DND-41 (cell line): ENCODE data around the gene ZNF286A.
"Not testable (repeated sequence)": the region's sequence is repeated elsewhere in the genome, so short reads cannot be mapped to it uniquely, and the experiment has no call there.

ENCODE experiments used
- EZH2 ChIP-seq: IDR thresholded peaks from 3 replicates; pipeline ENCODE4 v1.6.1; 2012; ENCODE audit warnings: borderline replicate concordance, low read depth, mild to moderate bottlenecking, moderate library complexity, low read length, inconsistent platforms; ENCODE audit not compliant: severe bottlenecking
- TF ChIP-seq, protein P1 (sequence below): IDR thresholded peaks from 2 replicates; pipeline ENCODE4 v1.5.1; 2012; ENCODE audit warnings: borderline replicate concordance, low read length, moderate library complexity, mild to moderate bottlenecking; ENCODE audit not compliant: poor library complexity, severe bottlenecking; ENCODE audit errors: extremely low read depth

DNA sequence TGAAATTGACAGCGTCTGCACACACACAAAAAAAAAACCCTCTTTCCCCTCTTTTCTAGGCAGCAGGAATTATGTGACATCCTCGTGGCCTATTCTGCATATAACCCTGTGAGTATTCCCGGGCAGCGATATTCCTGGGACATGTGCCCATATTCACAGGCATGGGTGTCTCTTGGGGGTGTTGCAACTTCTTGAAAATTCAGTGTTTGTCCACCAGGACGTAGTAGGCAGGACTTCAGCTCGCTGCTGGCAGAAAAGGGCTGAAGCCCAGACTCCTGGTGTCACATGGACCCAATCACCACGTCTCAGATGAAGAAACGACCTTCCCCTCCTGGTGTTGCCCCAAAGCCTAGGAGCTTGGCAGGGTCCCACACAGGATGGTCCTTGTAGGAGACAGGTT lies 40.5 kb downstream of the ZNF286A start:
- TF ChIP-seq, protein P1, sequence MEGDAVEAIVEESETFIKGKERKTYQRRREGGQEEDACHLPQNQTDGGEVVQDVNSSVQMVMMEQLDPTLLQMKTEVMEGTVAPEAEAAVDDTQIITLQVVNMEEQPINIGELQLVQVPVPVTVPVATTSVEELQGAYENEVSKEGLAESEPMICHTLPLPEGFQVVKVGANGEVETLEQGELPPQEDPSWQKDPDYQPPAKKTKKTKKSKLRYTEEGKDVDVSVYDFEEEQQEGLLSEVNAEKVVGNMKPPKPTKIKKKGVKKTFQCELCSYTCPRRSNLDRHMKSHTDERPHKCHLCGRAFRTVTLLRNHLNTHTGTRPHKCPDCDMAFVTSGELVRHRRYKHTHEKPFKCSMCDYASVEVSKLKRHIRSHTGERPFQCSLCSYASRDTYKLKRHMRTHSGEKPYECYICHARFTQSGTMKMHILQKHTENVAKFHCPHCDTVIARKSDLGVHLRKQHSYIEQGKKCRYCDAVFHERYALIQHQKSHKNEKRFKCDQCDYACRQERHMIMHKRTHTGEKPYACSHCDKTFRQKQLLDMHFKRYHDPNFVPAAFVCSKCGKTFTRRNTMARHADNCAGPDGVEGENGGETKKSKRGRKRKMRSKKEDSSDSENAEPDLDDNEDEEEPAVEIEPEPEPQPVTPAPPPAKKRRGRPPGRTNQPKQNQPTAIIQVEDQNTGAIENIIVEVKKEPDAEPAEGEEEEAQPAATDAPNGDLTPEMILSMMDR, result not testable (repeated sequence)
- TF ChIP-seq EZH2, result not testable (repeated sequence)
